PFSK-1 (cell line): ENCODE data around the gene INPP4B.

ENCODE experiments used
- FOXP2 ChIP-seq: optimal IDR thresholded peaks from 2 replicates; pipeline ENCODE3; 2011; ENCODE audit warnings: borderline replicate concordance, control low read depth, inconsistent platforms; ENCODE audit not compliant: insufficient read depth; ENCODE audit errors: extremely low read length, extremely low read depth
- POLR2AphosphoS5 ChIP-seq: IDR thresholded peaks from 2 replicates; pipeline ENCODE4 v1.6.1; 2012; ENCODE audit warnings: low read depth, mild to moderate bottlenecking, control low read depth, low read length, moderate library complexity
- REST ChIP-seq, 2 experiments: IDR thresholded peaks; 2 replicates each; pipeline versions ENCODE4 v1.6.1 to v1.8.0; 2011 to 2012; ENCODE audit warnings: low read depth in 2 of 2, low read length in 2 of 2, control low read depth in 1 of 2, inconsistent platforms in 1 of 2, mild to moderate bottlenecking in 1 of 2, moderate library complexity in 1 of 2; ENCODE audit not compliant: insufficient read depth in 1 of 2
- SIN3A ChIP-seq: IDR thresholded peaks from 2 replicates; pipeline ENCODE4 v1.6.1; 2012; ENCODE audit warnings: mild to moderate bottlenecking, low read length, moderate library complexity, borderline replicate concordance; ENCODE audit not compliant: insufficient read depth
- TAF1 ChIP-seq: IDR thresholded peaks from 2 replicates; pipeline ENCODE4 v1.6.1; 2012; ENCODE audit warnings: low read length, control low read depth, borderline replicate concordance; ENCODE audit not compliant: insufficient read depth

INPP4B gene

GRCh38 chr4:142544594-142544993 is 301.5 kb downstream of the INPP4B start:
- TF ChIP-seq SIN3A = no peak
- TF ChIP-seq TAF1 = no peak
- no peak for TF ChIP-seq FOXP2
- TF ChIP-seq POLR2AphosphoS5 = no peak
- no peak for TF ChIP-seq REST (IDR thresholded peaks at IDR 0.05; ENCODE audit: insufficient read depth in 1 of 2, low read depth in 2 of 2, low read length in 2 of 2)

- no peak for TF ChIP-seq FOXP2
- TF ChIP-seq TAF1 = no peak
- no peak for TF ChIP-seq SIN3A
- TF ChIP-seq REST (IDR thresholded peaks at IDR 0.05; ENCODE audit: insufficient read depth in 1 of 2, low read depth in 2 of 2, low read length in 2 of 2) = no peak
- TF ChIP-seq POLR2AphosphoS5 = no peak
These were observed 302.1 kb downstream of the INPP4B start for GRCh38 chr4:142544039-142544438.

- TF ChIP-seq REST (IDR thresholded peaks at IDR 0.05; ENCODE audit: insufficient read depth in 1 of 2, low read depth in 2 of 2, low read length in 2 of 2) (no peak), FOXP2 (no peak), TAF1 (no peak), POLR2AphosphoS5 (no peak)
These were observed 305.7 kb downstream of the INPP4B start for GRCh38 chr4:142540483-142540804.

- TF ChIP-seq FOXP2 (no peak), SIN3A (no peak), POLR2AphosphoS5 (no peak), TAF1 (no peak), REST (IDR thresholded peaks at IDR 0.05; ENCODE audit: insufficient read depth in 1 of 2, low read depth in 2 of 2, low read length in 2 of 2) (no peak)
These were observed 306.2 kb downstream of the INPP4B start for GRCh38 chr4:142539796-142540482.

- TF ChIP-seq TAF1 = no peak
- no peak for TF ChIP-seq REST (IDR thresholded peaks at IDR 0.05; ENCODE audit: insufficient read depth in 1 of 2, low read depth in 2 of 2, low read length in 2 of 2)
- no peak for TF ChIP-seq SIN3A
- TF ChIP-seq POLR2AphosphoS5 = no peak
- no peak for TF ChIP-seq FOXP2
These were observed 311.1 kb downstream of the INPP4B start for GRCh38 chr4:142535009-142535408.
